OCI-LY3 (cell line): ENCODE measurements around the gene MSRB2.

ENCODE experiments used
- H2AFZ ChIP-seq: fragments of 200-600, 300-600 bp; shearing (Covaris generic); 2 replicates; pipeline ENCODE4 v1.6.0; 2014; ENCODE audit warnings: antibody characterized with exemption, low read depth, low read length
- H3K27ac ChIP-seq: fragments of 200-600, 300-600 bp; sonication (generic); 2 replicates; pipeline ENCODE4 v1.5.1; 2014; ENCODE audit warnings: mild to moderate bottlenecking, low read length, moderate library complexity, mixed read lengths
- H3K27me3 ChIP-seq: fragments of 200-600, 300-600 bp; sonication (generic); 2 replicates; pipeline ENCODE4 v1.6.1; 2014; ENCODE audit warnings: low read depth, low read length, mixed read lengths
- H3K36me3 ChIP-seq: fragments of 200-600, 300-600 bp; sonication (generic); replicated peaks from 2 replicates; pipeline ENCODE3; 2014; ENCODE audit warnings: low read depth, low read length, mixed read lengths
- H3K4me1 ChIP-seq: fragments of 300-600, 200-600 bp; sonication (generic); 2 replicates; pipeline ENCODE4 v1.6.1; 2014; ENCODE audit warnings: low read length, mixed read lengths
- H3K4me2 ChIP-seq: fragments of 200-600, 300-600 bp; sonication (generic); 2 replicates; pipeline ENCODE4 v1.6.1; 2014; ENCODE audit warnings: low read length, mixed read lengths
- H3K4me3 ChIP-seq: fragments of 300-600, 200-600 bp; sonication (generic); 2 replicates; pipeline ENCODE4 v1.5.1; 2014; ENCODE audit warnings: antibody characterized with exemption, mild to moderate bottlenecking, low read length, moderate library complexity
- H3K79me2 ChIP-seq: fragments of 300-600, 200-600 bp; shearing (Covaris generic); 2 replicates; pipeline ENCODE4 v1.6.1; 2014; ENCODE audit warnings: mild to moderate bottlenecking, low read length, mixed read lengths
- H3K9ac ChIP-seq: fragments of 300-600, 200-600 bp; shearing (Covaris generic); 2 replicates; pipeline ENCODE4 v1.6.0; 2014; ENCODE audit warnings: mild to moderate bottlenecking, low read length, moderate library complexity
- H3K9me3 ChIP-seq: fragments of 200-600, 300-600 bp; shearing (Covaris generic); 2 replicates; pipeline ENCODE4 v1.6.1; 2014; ENCODE audit warnings: low read length, mixed read lengths; ENCODE audit not compliant: insufficient read depth
- H4K20me1 ChIP-seq: fragments of 200-600, 300-600 bp; sonication (generic); 2 replicates; pipeline ENCODE4 v1.6.1; 2016; ENCODE audit warnings: low read length, mixed read lengths; ENCODE audit not compliant: insufficient read depth
- EZH2phosphoT487 ChIP-seq: fragments of 200-600 bp; shearing (Covaris generic); IDR thresholded peaks from 2 replicates; pipeline ENCODE4 v1.6.1; 2018; ENCODE audit warnings: antibody characterized with exemption, mixed run types, low read depth
- TF ChIP-seq, protein P1 (sequence below): fragments of 200-600, 300-600 bp; sonication (generic); IDR thresholded peaks from 2 replicates; pipeline ENCODE4 v1.5.1; 2014; ENCODE audit warnings: antibody characterized with exemption, low read length, low read depth

Gene MSRB2

DNA sequence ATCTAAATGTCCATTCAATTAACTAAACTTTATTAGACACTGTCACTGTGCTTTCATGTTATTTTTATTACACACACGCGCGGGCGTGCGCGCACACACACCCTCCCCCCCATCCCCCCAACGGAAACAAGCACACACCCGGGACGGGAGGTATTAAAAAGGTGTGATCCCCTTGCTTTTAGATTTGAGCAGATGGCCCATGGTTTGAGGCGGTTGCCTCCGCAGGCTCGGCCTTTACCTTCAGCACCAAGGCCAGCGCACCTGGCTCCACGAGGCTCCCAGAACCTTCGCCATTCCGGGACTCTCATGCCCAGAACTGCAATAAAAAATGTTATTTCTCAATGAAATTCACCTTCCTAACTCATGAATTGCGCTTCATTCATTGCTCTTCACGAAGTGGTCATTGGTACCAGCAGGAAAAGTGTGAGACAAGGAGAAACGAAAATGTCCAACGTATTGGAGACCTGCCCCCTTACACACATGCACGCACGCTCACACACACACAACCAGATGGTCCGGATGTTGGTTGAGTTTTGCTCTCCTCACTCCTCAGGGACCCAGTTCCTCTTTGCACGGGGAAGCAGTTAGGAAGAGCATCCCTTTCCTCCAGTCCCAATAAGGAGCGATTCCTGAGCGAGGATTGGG is 76.0 kb downstream of the MSRB2 start:
- Histone ChIP-seq H3K27me3 (peaks cover 5% of the 10 kb centered on the region; the same call in 1 of the 2 replicates), H3K27ac (no peak overlapping the region), H3K9me3 (no peaks in the 10 kb centered on the region), H3K4me1 (no peaks in the 10 kb centered on the region), H4K20me1 (no peaks in the 10 kb centered on the region), H3K4me2 (no peak overlapping the region), H3K36me3 (no peaks in the 10 kb centered on the region), H3K4me3 (no peak overlapping the region), H3K9ac (no peak overlapping the region), H2AFZ (no peak overlapping the region), H3K79me2 (no peaks in the 10 kb centered on the region)
- TF ChIP-seq EZH2phosphoT487, result no peak
- TF ChIP-seq, protein P1, sequence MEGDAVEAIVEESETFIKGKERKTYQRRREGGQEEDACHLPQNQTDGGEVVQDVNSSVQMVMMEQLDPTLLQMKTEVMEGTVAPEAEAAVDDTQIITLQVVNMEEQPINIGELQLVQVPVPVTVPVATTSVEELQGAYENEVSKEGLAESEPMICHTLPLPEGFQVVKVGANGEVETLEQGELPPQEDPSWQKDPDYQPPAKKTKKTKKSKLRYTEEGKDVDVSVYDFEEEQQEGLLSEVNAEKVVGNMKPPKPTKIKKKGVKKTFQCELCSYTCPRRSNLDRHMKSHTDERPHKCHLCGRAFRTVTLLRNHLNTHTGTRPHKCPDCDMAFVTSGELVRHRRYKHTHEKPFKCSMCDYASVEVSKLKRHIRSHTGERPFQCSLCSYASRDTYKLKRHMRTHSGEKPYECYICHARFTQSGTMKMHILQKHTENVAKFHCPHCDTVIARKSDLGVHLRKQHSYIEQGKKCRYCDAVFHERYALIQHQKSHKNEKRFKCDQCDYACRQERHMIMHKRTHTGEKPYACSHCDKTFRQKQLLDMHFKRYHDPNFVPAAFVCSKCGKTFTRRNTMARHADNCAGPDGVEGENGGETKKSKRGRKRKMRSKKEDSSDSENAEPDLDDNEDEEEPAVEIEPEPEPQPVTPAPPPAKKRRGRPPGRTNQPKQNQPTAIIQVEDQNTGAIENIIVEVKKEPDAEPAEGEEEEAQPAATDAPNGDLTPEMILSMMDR, result no peak
